Vagina (tissue), 2 donors: ENCODE results near the gene CACNG7. TPM values are rescaled to one million over a fixed set of nuclear protein-coding genes. Genes with fewer than 3 reads are reported as not detected.

Source experiments
- DNase-seq, 2 donors: peaks; one replicate each; pipeline ENCODE4 v3.0.0-alpha.2; 2017; ENCODE audit errors: extremely low spot score in 2 of 2
- H3K27ac ChIP-seq: fragments of 200-600 bp; sonication (generic); one replicate; pipeline ENCODE4 v1.5.1; 2019
- H3K27me3 ChIP-seq: fragments of 200-600 bp; sonication (generic); one replicate; pipeline ENCODE4 v1.5.1; 2019
- H3K36me3 ChIP-seq, 2 donors: fragments of 200-600 bp; sonication (generic); one replicate each; pipeline ENCODE4 v1.5.1; 2017 to 2019
- H3K4me1 ChIP-seq: fragments of 200-600 bp; sonication (generic); one replicate; pipeline ENCODE4 v1.5.1; 2019
- H3K4me3 ChIP-seq, 2 donors: fragments of 200-600 bp; sonication (generic); 1 replicate in 1 of 2; 2 replicates in 1 of 2; pipeline ENCODE4 v1.5.1; 2016 to 2019
- H3K9me3 ChIP-seq: fragments of 200-600 bp; sonication (generic); one replicate; pipeline ENCODE4 v1.5.1; 2019
- POLR2A ChIP-seq, 2 donors: fragments of 450-650 bp; IDR thresholded peaks; one replicate each; pipeline ENCODE4 v1.6.1; 2017; ENCODE audit warnings: antibody characterized with exemption in 2 of 2, mild to moderate bottlenecking in 2 of 2, moderate library complexity in 2 of 2
- POLR2AphosphoS5 ChIP-seq, 2 donors: sonication (generic); formaldehyde crosslinking; IDR thresholded peaks; one replicate each; pipeline ENCODE4 v1.9.0; 2017; ENCODE audit warnings: antibody characterized with exemption in 2 of 2, mild to moderate bottlenecking in 2 of 2, low read depth in 1 of 2; ENCODE audit not compliant: insufficient read depth in 1 of 2
- intact Hi-C: fragments of 100-400 bp; cut with DNase I; formaldehyde crosslinking; loops from one replicate; pipeline ENCODE4 v1.15.1; 2023
- total RNA-seq: library from RNA; depleted of rRNA; stranded (reverse); fragments of >200 nt; gene quantifications from one replicate; pipeline ENCODE4 v1.2.3, GENCODE V29; 2016
- TF ChIP-seq, protein P1 (sequence below), 3 experiments: fragments of 450-650 bp in 2 of 3; fragments of 200-600 bp in 1 of 3; sonication (generic) in 1 of 3; IDR thresholded peaks; one replicate each; pipeline ENCODE4 v1.5.1; 2017 to 2019; ENCODE audit warnings: antibody characterized with exemption in 3 of 3, mild to moderate bottlenecking in 2 of 3, moderate library complexity in 2 of 3

The CACNG7 gene
- total RNA-seq, 1 donor from 2014 or later = not detected

DNA sequence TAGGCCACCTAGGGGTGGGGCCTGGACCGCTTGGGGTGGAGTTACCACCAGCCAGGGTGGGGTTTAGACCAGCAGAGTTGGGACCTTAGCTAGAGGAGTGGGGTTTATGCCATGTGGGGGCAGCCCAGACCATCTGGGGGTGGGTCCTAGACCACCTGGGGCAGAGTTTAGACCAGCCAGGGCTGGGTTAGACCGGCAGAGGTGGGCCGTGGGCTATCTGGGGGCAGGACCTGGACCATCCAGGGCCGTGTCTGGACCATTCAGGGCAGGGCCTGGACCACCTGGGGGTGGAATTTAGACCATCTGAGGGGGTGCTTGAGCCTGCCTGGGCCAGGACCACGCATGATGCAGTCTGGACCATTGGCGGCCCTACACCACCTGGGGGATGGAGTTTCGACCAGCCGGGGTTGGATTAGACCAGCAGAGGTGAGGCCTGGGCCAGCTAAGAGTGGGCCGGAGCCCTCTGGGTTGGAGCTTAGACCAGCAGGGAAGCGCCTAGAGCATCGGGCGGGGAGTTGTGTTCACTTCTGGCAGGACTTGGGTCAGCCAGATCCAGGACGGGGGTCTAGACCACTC, 72.4 kb downstream of the CACNG7 start:
- Histone ChIP-seq H3K27me3 (peaks cover 4% of the 10 kb centered on the region), H3K4me1 (peaks cover 26% of the 10 kb centered on the region), H3K36me3 (no peaks in the 10 kb centered on the region), H3K4me3 (no peak overlapping the region), H3K9me3 (no peaks in the 10 kb centered on the region), H3K27ac (no peak overlapping the region)
- intact Hi-C loops = no loop called here
- TF ChIP-seq, protein P1, sequence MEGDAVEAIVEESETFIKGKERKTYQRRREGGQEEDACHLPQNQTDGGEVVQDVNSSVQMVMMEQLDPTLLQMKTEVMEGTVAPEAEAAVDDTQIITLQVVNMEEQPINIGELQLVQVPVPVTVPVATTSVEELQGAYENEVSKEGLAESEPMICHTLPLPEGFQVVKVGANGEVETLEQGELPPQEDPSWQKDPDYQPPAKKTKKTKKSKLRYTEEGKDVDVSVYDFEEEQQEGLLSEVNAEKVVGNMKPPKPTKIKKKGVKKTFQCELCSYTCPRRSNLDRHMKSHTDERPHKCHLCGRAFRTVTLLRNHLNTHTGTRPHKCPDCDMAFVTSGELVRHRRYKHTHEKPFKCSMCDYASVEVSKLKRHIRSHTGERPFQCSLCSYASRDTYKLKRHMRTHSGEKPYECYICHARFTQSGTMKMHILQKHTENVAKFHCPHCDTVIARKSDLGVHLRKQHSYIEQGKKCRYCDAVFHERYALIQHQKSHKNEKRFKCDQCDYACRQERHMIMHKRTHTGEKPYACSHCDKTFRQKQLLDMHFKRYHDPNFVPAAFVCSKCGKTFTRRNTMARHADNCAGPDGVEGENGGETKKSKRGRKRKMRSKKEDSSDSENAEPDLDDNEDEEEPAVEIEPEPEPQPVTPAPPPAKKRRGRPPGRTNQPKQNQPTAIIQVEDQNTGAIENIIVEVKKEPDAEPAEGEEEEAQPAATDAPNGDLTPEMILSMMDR (IDR thresholded peaks at IDR 0.05) = no peak
- no peak for TF ChIP-seq POLR2AphosphoS5 (IDR thresholded peaks at IDR 0.05; ENCODE audit: insufficient read depth in 1 of 2, low read depth in 1 of 2)
- TF ChIP-seq POLR2A (IDR thresholded peaks at IDR 0.05) = no peak
- DNase-seq = no peak

DNA sequence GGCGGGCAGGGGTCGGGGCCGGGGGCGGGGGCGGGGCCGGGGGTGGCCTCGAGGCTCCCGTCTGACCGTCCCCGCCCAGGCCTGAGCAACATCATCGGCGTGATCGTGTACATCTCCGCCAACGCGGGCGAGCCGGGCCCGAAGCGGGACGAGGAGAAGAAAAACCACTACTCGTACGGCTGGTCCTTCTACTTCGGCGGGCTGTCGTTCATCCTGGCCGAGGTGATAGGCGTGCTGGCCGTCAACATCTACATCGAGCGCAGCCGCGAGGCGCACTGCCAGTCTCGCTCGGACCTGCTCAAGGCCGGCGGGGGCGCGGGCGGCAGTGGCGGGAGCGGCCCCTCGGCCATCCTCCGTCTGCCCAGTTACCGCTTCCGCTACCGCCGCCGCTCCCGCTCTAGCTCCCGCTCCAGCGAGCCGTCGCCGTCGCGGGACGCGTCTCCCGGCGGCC, 72.9 kb downstream of the CACNG7 start:
- no peak for DNase-seq
- Histone ChIP-seq H3K4me3 (peak overlapping the region; percentile 28 to 34), H3K9me3 (no peaks in the 10 kb centered on the region), H3K27ac (no peak overlapping the region), H3K4me1 (peaks cover 26% of the 10 kb centered on the region), H3K27me3 (peaks cover 4% of the 10 kb centered on the region), H3K36me3 (no peaks in the 10 kb centered on the region)
- intact Hi-C loops = no loop called here
- TF ChIP-seq POLR2A (IDR thresholded peaks at IDR 0.05) = no peak
- no peak for TF ChIP-seq POLR2AphosphoS5 (IDR thresholded peaks at IDR 0.05; ENCODE audit: insufficient read depth in 1 of 2, low read depth in 1 of 2)
- TF ChIP-seq, protein P1 (IDR thresholded peaks at IDR 0.05) = no peak

DNA sequence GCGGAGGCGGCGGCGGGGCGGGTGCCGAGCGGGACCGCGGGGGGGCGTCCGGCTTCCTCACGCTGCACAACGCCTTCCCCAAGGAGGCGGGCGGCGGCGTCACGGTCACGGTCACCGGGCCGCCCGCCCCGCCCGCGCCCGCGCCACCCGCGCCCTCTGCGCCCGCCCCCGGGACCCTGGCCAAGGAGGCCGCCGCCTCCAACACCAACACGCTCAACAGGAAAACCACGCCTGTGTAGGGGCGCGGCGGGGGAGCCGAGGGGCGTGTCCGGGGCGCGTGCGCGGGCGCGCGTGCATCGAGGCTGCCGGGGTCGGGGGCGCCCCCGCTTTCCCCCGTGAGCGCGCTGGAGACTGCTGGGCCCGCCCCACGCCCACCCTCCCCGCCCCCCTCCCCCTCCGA, 73.5 kb downstream of the CACNG7 start:
- H3K36me3 ChIP-seq = no peaks in the 10 kb centered on the region
- peak overlapping the region; percentile 8 to 37 for H3K4me3 ChIP-seq
- H3K27me3 ChIP-seq = peaks cover 4% of the 10 kb centered on the region
- peaks cover 22% of the 10 kb centered on the region for H3K4me1 ChIP-seq
- TF ChIP-seq POLR2A (IDR thresholded peaks at IDR 0.05) (no peak), POLR2AphosphoS5 (IDR thresholded peaks at IDR 0.05; ENCODE audit: insufficient read depth in 1 of 2, low read depth in 1 of 2) (no peak)
- H3K9me3 ChIP-seq = no peaks in the 10 kb centered on the region
- intact Hi-C loops = no loop called here
- DNase-seq = no peak
- H3K27ac ChIP-seq = no peak overlapping the region

DNA sequence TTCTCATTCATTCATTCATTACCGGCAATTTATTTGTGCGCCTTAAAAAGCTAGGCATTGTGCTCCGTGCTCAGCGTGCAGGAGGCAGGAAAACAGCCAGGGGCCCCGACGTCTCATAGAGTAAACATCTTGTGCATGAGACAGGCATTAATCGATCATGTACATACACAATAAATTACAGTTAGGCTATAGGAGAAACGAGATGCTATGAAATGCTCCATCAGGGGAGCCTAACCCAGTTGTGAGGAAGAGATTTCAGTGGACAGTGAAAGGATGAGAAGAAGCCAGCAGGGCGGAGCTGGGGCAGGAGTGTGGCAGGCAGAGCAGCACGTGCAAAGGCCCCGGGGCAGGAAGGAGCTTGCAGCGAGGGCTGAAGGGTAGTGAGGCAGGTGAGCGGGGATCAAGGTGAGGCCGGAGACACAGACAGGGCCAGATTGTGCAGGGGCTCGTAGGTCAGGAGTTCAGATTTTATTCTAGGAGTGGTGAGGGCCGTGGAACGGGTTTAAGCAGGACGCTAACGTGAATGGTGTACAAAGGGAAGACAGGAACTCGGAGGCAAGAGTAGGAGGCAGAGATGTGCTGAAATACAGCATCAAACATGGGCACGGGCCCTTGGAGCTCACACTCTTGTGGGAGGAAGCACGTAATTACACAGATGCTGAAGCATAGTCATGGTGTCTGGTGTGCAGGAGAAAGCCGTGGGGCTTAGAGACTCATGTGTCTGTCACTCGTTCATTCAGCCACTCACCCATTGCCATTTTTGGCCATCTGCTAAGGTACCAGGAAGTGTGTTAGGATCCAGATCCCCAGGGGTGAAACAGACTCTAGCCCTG, 74.6 kb downstream of the CACNG7 start:
- no peaks in the 10 kb centered on the region for H3K36me3 ChIP-seq
- no peaks in the 10 kb centered on the region for H3K27me3 ChIP-seq
- H3K27ac ChIP-seq = no peak overlapping the region
- no peak for DNase-seq
- H3K9me3 ChIP-seq = no peaks in the 10 kb centered on the region
- H3K4me3 ChIP-seq = no peak overlapping the region
- peaks cover 13% of the 10 kb centered on the region for H3K4me1 ChIP-seq
- intact Hi-C loops = no loop called here
- TF ChIP-seq POLR2AphosphoS5 (IDR thresholded peaks at IDR 0.05; ENCODE audit: insufficient read depth in 1 of 2, low read depth in 1 of 2) (no peak), POLR2A (IDR thresholded peaks at IDR 0.05) (no peak)
- TF ChIP-seq, protein P1 (IDR thresholded peaks at IDR 0.05) = no peak

DNA sequence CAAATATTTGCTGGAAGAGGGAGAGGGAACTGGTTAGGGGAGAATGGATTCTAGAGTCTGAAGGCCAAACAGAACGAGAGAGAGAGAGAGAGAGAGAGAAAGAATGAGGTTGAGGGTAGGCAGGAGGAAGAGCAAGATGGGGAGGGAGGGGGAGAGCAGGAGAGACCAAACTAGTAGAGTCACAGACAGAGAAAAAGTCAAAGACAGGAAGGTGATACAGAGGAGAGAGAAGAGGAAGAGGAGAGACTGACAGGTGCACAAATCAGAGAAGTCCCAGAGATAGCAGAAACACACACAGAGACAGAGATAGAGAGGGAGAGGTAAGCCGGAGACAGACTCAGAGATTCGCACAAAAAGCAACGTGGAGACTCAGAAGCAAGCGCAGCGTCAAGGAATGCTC, 76.8 kb downstream of the CACNG7 start:
- no peaks in the 10 kb centered on the region for H3K9me3 ChIP-seq
- intact Hi-C loops = loop anchor here (5.0 kb wide), 1 partner anchor 286 kb away; no protein-coding TSS in a partner anchor
- no peaks in the 10 kb centered on the region for H3K4me1 ChIP-seq
- H3K27ac ChIP-seq = no peak overlapping the region
- no peak for TF ChIP-seq POLR2A (IDR thresholded peaks at IDR 0.05)
- TF ChIP-seq, protein P1 (IDR thresholded peaks at IDR 0.05) = no peak
- no peak for TF ChIP-seq POLR2AphosphoS5 (IDR thresholded peaks at IDR 0.05; ENCODE audit: insufficient read depth in 1 of 2, low read depth in 1 of 2)
- H3K27me3 ChIP-seq = no peaks in the 10 kb centered on the region
- H3K4me3 ChIP-seq = no peak overlapping the region
- H3K36me3 ChIP-seq = no peaks in the 10 kb centered on the region
- DNase-seq = no peak
